ENCODE measurements around the gene TADA2B. TPM values are rescaled to one million over a fixed set of nuclear protein-coding genes. Genes with fewer than 3 reads are reported as not detected.

The TADA2B gene
- total and polyA plus RNA-seq, 10 of the 15 experiments (the other 5 are each of a cell fraction or from before 2014, with no cell fraction given): 0.66 to 12.0 (median 5.6) TPM

GRCh38 chr4:7089213-7089986, 46.2 kb downstream of the TADA2B start:
- H3K9me3 ChIP-seq (replicated peaks; ENCODE audit: control insufficient read depth, insufficient read depth, low read length): no peaks in the 10 kb centered on the region
- H3K27ac ChIP-seq (ENCODE audit: control insufficient read depth, insufficient read depth): no peak overlapping the region
- no peaks in the 10 kb centered on the region for H3K36me3 ChIP-seq (ENCODE audit: control insufficient read depth in 2 of 2, insufficient read depth in 2 of 2, low read length in 1 of 2)
- DNase-seq (ENCODE audit: low read depth, low spot score) (no peak), ATAC-seq (no peak), FAIRE-seq (no peak)
- H4K20me1 ChIP-seq (ENCODE audit: control insufficient read depth, insufficient read depth): no peaks in the 10 kb centered on the region
- H2AFZ ChIP-seq (ENCODE audit: control insufficient read depth, low read depth, low read length): no peak overlapping the region
- 21% methylated on average over 5 of the region's 5 CpGs for WGBS (ENCODE audit: insufficient coverage, insufficient replicate concordance, low lambda C conversion rate, missing lambda C conversion rate)
- H3K4me1 ChIP-seq (ENCODE audit: control insufficient read depth, insufficient read depth, low read length): no peaks in the 10 kb centered on the region
- ChIA-PET CTCF (interaction anchor here (1.2 to 2.1 kb wide), 4 partner anchors 10 to 19 kb away, joined by 3 to 7 read pairs (median 4); no protein-coding TSS in a partner anchor), RAD21 (ENCODE audit: unreplicated experiment) (no interaction called here), POLR2A (no interaction called here), SMC1A (ENCODE audit: uncharacterized antibody, unreplicated experiment) (interaction anchor here (0.6 to 1.3 kb wide), 4 partner anchors 19 to 725 kb away, joined by 3 to 4 read pairs (median 3); no protein-coding TSS in a partner anchor)
- no peak overlapping the region for H3K4me2 ChIP-seq (ENCODE audit: control insufficient read depth, insufficient read depth)
- in situ Hi-C loops (cut with MboI): no loop called here
- no peak overlapping the region for H3K9ac ChIP-seq (ENCODE audit: control insufficient read depth, insufficient read depth, low read length)
- H3K27me3 ChIP-seq (replicated peaks in 1 of 2; ENCODE audit: control insufficient read depth in 2 of 2, insufficient read depth in 2 of 2, low read length in 1 of 2): peaks cover 0 to 4% of the 10 kb centered on the region in 2 experiments; a peak in 2 of 4 replicates
- no peaks in the 10 kb centered on the region for H3K79me2 ChIP-seq (ENCODE audit: control insufficient read depth, insufficient read depth, low read length)
- intact Hi-C loops (cut with micrococcal nuclease; ENCODE audit: unreplicated experiment): no loop called here
- no peak overlapping the region for H3K4me3 ChIP-seq
- no TSS peak for BruUV-seq (replicated peaks)
- TF ChIP-seq ZNF207 (IDR thresholded peaks at IDR 0.05; ENCODE audit: borderline replicate concordance) (no peak), MTA3 (IDR thresholded peaks at IDR 0.05; ENCODE audit: borderline replicate concordance, low read length) (no peak), TAF1 (IDR thresholded peaks at IDR 0.05; ENCODE audit: borderline replicate concordance, low read depth, low read length) (no peak), ZNF384 (IDR thresholded peaks at IDR 0.05; ENCODE audit: borderline replicate concordance, low read depth, low read length) (no peak), ZNF274 (IDR thresholded peaks at IDR 0.05; ENCODE audit: insufficient read depth, insufficient read length) (no peak), NFIC (IDR thresholded peaks at IDR 0.05; ENCODE audit: low read depth, low read length) (no peak), ZBED1 (IDR thresholded peaks at IDR 0.05; ENCODE audit: borderline replicate concordance) (no peak), POLR2A (IDR thresholded peaks at IDR 0.05; ENCODE audit: low read depth, low read length) (no peak), E2F4 (IDR thresholded peaks at IDR 0.05; ENCODE audit: low read depth, low read length) (no peak), TCF7 (IDR thresholded peaks at IDR 0.05; ENCODE audit: borderline replicate concordance) (no peak)
- TF ChIP-seq, protein P1, sequence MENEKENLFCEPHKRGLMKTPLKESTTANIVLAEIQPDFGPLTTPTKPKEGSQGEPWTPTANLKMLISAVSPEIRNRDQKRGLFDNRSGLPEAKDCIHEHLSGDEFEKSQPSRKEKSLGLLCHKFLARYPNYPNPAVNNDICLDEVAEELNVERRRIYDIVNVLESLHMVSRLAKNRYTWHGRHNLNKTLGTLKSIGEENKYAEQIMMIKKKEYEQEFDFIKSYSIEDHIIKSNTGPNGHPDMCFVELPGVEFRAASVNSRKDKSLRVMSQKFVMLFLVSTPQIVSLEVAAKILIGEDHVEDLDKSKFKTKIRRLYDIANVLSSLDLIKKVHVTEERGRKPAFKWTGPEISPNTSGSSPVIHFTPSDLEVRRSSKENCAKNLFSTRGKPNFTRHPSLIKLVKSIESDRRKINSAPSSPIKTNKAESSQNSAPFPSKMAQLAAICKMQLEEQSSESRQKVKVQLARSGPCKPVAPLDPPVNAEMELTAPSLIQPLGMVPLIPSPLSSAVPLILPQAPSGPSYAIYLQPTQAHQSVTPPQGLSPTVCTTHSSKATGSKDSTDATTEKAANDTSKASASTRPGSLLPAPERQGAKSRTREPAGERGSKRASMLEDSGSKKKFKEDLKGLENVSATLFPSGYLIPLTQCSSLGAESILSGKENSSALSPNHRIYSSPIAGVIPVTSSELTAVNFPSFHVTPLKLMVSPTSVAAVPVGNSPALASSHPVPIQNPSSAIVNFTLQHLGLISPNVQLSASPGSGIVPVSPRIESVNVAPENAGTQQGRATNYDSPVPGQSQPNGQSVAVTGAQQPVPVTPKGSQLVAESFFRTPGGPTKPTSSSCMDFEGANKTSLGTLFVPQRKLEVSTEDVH (IDR thresholded peaks at IDR 0.05; ENCODE audit: low read depth, partially characterized antibody): no peak
- TF ChIP-seq, protein P2, sequence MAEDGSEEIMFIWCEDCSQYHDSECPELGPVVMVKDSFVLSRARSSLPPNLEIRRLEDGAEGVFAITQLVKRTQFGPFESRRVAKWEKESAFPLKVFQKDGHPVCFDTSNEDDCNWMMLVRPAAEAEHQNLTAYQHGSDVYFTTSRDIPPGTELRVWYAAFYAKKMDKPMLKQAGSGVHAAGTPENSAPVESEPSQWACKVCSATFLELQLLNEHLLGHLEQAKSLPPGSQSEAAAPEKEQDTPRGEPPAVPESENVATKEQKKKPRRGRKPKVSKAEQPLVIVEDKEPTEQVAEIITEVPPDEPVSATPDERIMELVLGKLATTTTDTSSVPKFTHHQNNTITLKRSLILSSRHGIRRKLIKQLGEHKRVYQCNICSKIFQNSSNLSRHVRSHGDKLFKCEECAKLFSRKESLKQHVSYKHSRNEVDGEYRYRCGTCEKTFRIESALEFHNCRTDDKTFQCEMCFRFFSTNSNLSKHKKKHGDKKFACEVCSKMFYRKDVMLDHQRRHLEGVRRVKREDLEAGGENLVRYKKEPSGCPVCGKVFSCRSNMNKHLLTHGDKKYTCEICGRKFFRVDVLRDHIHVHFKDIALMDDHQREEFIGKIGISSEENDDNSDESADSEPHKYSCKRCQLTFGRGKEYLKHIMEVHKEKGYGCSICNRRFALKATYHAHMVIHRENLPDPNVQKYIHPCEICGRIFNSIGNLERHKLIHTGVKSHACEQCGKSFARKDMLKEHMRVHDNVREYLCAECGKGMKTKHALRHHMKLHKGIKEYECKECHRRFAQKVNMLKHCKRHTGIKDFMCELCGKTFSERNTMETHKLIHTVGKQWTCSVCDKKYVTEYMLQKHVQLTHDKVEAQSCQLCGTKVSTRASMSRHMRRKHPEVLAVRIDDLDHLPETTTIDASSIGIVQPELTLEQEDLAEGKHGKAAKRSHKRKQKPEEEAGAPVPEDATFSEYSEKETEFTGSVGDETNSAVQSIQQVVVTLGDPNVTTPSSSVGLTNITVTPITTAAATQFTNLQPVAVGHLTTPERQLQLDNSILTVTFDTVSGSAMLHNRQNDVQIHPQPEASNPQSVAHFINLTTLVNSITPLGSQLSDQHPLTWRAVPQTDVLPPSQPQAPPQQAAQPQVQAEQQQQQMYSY (CRISPR knock-in tag; IDR thresholded peaks at IDR 0.05): no peak

Data from GM12878 (cell line).